MM.1S (cell line): ENCODE data around the gene SNRPA.

Experiments used
- CTCF ChIP-seq: fragments of 300-600 bp; sonication (generic); IDR thresholded peaks from 2 replicates; pipeline ENCODE4 v1.5.1; 2016; ENCODE audit warnings: antibody characterized with exemption, low read length, mixed read lengths
- EZH2 ChIP-seq: fragments of 300-600 bp; sonication (generic); optimal IDR thresholded peaks from 2 replicates; pipeline ENCODE3; 2017; ENCODE audit warnings: low read depth, mild to moderate bottlenecking, antibody characterized with exemption, low read length, mixed read lengths

GRCh38 chr19:40702337-40703012 lies 48.5 kb upstream of the SNRPA start:
- TF ChIP-seq CTCF, result no peak
- no peak for TF ChIP-seq EZH2
